Measurements from ENCODE around the gene SH2D6. TPM values are rescaled to one million over a fixed set of nuclear protein-coding genes. Genes with fewer than 3 reads are reported as not detected.

The SH2D6 gene
- polyA plus RNA-seq, 2 donors, result 0.07 to 0.14 TPM

DNA sequence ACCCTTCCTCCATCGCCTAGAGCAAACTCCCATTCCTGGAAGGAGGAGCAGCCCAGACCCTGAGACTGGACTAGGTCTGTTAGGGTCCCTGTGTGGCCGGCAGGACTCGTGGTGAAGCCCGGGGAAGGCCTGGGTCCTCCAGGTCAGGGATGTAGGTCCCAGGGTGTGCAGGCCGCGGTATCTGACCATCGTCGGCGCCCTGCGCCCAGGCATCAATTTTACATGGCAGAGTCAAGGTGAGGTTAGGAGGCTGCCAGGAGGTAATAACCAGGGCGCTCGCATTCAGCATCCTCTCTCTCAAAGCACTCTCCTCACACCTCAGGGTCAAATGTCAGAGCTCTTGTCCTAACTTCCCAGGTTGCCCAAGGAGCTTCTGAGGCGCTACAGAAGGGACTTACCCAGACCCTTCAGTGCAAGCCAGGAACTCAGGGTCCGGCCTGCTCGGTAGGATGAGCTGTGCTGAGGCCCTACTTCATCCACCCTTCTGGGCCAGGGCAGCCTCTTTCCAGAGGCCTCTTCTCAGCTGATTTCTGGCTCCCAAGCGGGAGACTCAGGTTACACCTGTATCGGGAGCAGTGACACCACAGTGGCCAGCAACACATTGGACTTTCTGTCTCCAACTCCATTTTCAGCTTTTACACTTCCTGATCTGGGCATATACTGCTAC, 628 bp downstream of the SH2D6 start:
- Histone ChIP-seq H3K36me3 (ENCODE audit: control insufficient read depth in 2 of 2, insufficient read depth in 2 of 2, low read length in 1 of 2) (no peaks in the 10 kb centered on the region), H3K4me1 (ENCODE audit: control insufficient read depth in 2 of 2, insufficient read depth in 2 of 2, low read length in 1 of 2) (peaks cover 11 to 23% of the 10 kb centered on the region in 2 donors), H3K27ac (ENCODE audit: low read depth in 2 of 2, low read length in 1 of 2) (peak overlapping the region; percentile 96 to 97), H3K9me3 (ENCODE audit: control insufficient read depth in 2 of 2, insufficient read depth in 1 of 2, low read depth in 1 of 2, low read length in 1 of 2) (no peaks in the 10 kb centered on the region), H3K4me3 (ENCODE audit: low read depth in 1 of 2, low read length in 2 of 2) (peak overlapping the region; percentile 74 to 86), H3K27me3 (ENCODE audit: control insufficient read depth in 1 of 2, insufficient read depth in 2 of 2, low read length in 2 of 2) (no peaks in the 10 kb centered on the region)
- WGBS, 2 donors, result 48 to 53% methylated on average over 17 of the region's 17 CpGs

- no peak overlapping the region for H3K4me3 ChIP-seq (ENCODE audit: low read depth in 1 of 2, low read length in 2 of 2)
- WGBS, 2 donors, result 22 to 24% methylated on average over 22 of the region's 22 CpGs
- H3K27ac ChIP-seq (ENCODE audit: low read depth in 2 of 2, low read length in 1 of 2), result peak overlapping the region; percentile 69 to 96
Observed at GRCh38 chr2:85420536-85421259, 2.2 kb downstream of the SH2D6 start.

DNA sequence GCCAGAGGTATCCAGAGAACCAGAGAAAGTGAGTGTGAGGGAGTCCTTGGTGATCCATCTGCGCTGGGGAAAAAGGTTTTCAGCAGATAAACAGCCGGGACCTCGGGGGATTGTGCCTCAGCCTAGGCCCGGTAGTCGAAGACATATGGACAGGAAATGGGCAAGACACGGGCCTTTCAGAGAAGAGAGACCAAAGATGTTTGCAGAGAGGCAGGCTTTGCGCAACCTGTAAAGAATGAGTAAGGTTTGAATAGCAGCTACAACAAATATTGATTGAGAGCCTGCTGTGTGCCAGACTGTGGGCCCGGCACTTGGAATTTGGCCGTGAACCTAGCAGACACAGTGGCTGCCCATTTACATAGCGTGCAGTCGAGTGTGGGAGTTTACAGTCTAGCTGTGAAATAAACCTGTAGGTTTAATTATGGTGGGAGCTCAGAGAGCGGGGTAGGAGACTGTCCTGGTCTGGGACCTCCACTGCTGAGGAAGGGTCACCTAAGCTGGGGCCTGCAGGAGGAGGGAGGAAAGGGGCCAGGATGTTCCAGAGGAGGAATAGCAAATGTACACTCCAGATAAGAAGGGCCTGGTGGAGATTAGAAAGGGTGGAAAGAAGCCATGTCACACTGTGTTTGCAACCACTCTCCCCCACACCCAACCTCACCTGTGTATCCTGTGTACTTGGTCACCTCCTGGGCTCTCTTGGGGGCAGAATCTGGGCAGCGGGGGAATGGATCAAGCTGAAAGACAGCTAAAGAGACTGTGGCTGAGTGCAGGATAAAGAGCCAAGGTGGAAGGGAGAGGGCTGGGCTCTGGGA, 3.0 kb downstream of the SH2D6 start:
- Histone ChIP-seq H3K9me3 (ENCODE audit: control insufficient read depth in 2 of 2, insufficient read depth in 1 of 2, low read depth in 1 of 2, low read length in 1 of 2) (no peaks in the 10 kb centered on the region), H3K27ac (ENCODE audit: low read depth in 2 of 2, low read length in 1 of 2) (peak overlapping the region; percentile 31 to 69), H3K27me3 (ENCODE audit: control insufficient read depth in 1 of 2, insufficient read depth in 2 of 2, low read length in 2 of 2) (no peaks in the 10 kb centered on the region), H3K4me1 (ENCODE audit: control insufficient read depth in 2 of 2, insufficient read depth in 2 of 2, low read length in 1 of 2) (peaks cover 11 to 21% of the 10 kb centered on the region in 2 donors), H3K4me3 (ENCODE audit: low read depth in 1 of 2, low read length in 2 of 2) (no peak overlapping the region), H3K36me3 (ENCODE audit: control insufficient read depth in 2 of 2, insufficient read depth in 2 of 2, low read length in 1 of 2) (no peaks in the 10 kb centered on the region)
- WGBS, 2 donors, result 47 to 49% methylated on average over 13 of the region's 13 CpGs

More at GRCh38 chr2:85420536-85421259, 2.2 kb downstream of the SH2D6 start:
- no peaks in the 10 kb centered on the region for H3K27me3 ChIP-seq (ENCODE audit: control insufficient read depth in 1 of 2, insufficient read depth in 2 of 2, low read length in 2 of 2)
- H3K9me3 ChIP-seq (ENCODE audit: control insufficient read depth in 2 of 2, insufficient read depth in 1 of 2, low read depth in 1 of 2, low read length in 1 of 2), result no peaks in the 10 kb centered on the region
- H3K36me3 ChIP-seq (ENCODE audit: control insufficient read depth in 2 of 2, insufficient read depth in 2 of 2, low read length in 1 of 2), result no peaks in the 10 kb centered on the region
- H3K4me1 ChIP-seq (ENCODE audit: control insufficient read depth in 2 of 2, insufficient read depth in 2 of 2, low read length in 1 of 2), result peaks cover 11 to 21% of the 10 kb centered on the region in 2 donors

- H3K36me3 ChIP-seq (ENCODE audit: control insufficient read depth in 2 of 2, insufficient read depth in 2 of 2, low read length in 1 of 2), result no peaks in the 10 kb centered on the region
- H3K27ac ChIP-seq (ENCODE audit: low read depth in 2 of 2, low read length in 1 of 2), result no peak overlapping the region
- no peaks in the 10 kb centered on the region for H3K27me3 ChIP-seq (ENCODE audit: control insufficient read depth in 1 of 2, insufficient read depth in 2 of 2, low read length in 2 of 2)
- no peak overlapping the region for H3K4me3 ChIP-seq (ENCODE audit: low read depth in 1 of 2, low read length in 2 of 2)
- peaks cover 11 to 21% of the 10 kb centered on the region in 2 donors for H3K4me1 ChIP-seq (ENCODE audit: control insufficient read depth in 2 of 2, insufficient read depth in 2 of 2, low read length in 1 of 2)
- WGBS, 2 donors, result 78 to 89% methylated on average over 2 of the region's 2 CpGs
- H3K9me3 ChIP-seq (ENCODE audit: control insufficient read depth in 2 of 2, insufficient read depth in 1 of 2, low read depth in 1 of 2, low read length in 1 of 2), result no peaks in the 10 kb centered on the region
Observed at GRCh38 chr2:85422072-85422457, 3.6 kb downstream of the SH2D6 start.

GRCh38 chr2:85423525-85423924, 5.0 kb downstream of the SH2D6 start:
- Histone ChIP-seq H3K27me3 (ENCODE audit: control insufficient read depth in 1 of 2, insufficient read depth in 2 of 2, low read length in 2 of 2) (no peaks in the 10 kb centered on the region), H3K4me3 (ENCODE audit: low read depth in 1 of 2, low read length in 2 of 2) (no peak overlapping the region), H3K27ac (ENCODE audit: low read depth in 2 of 2, low read length in 1 of 2) (no peak overlapping the region), H3K36me3 (ENCODE audit: control insufficient read depth in 2 of 2, insufficient read depth in 2 of 2, low read length in 1 of 2) (no peaks in the 10 kb centered on the region), H3K9me3 (ENCODE audit: control insufficient read depth in 2 of 2, insufficient read depth in 1 of 2, low read depth in 1 of 2, low read length in 1 of 2) (no peaks in the 10 kb centered on the region), H3K4me1 (ENCODE audit: control insufficient read depth in 2 of 2, insufficient read depth in 2 of 2, low read length in 1 of 2) (peaks cover 11 to 17% of the 10 kb centered on the region in 2 donors)
- WGBS, 2 donors, result 76 to 79% methylated on average over 5 of the region's 5 CpGs

- Histone ChIP-seq H3K4me3 (ENCODE audit: low read depth in 1 of 2, low read length in 2 of 2) (no peak overlapping the region), H3K9me3 (ENCODE audit: control insufficient read depth in 2 of 2, insufficient read depth in 1 of 2, low read depth in 1 of 2, low read length in 1 of 2) (no peaks in the 10 kb centered on the region), H3K36me3 (ENCODE audit: control insufficient read depth in 2 of 2, insufficient read depth in 2 of 2, low read length in 1 of 2) (no peaks in the 10 kb centered on the region), H3K27ac (ENCODE audit: low read depth in 2 of 2, low read length in 1 of 2) (no peak overlapping the region), H3K4me1 (ENCODE audit: control insufficient read depth in 2 of 2, insufficient read depth in 2 of 2, low read length in 1 of 2) (peaks cover 7 to 10% of the 10 kb centered on the region in 2 donors), H3K27me3 (ENCODE audit: control insufficient read depth in 1 of 2, insufficient read depth in 2 of 2, low read length in 2 of 2) (no peaks in the 10 kb centered on the region)
- 78 to 88% methylated on average over 3 of the region's 3 CpGs for WGBS, 2 donors
Observed at GRCh38 chr2:85425588-85425987, 7.1 kb downstream of the SH2D6 start.

GRCh38 chr2:85427300-85427835, 8.9 kb downstream of the SH2D6 start:
- Histone ChIP-seq H3K4me3 (ENCODE audit: low read depth in 1 of 2, low read length in 2 of 2) (no peak overlapping the region), H3K4me1 (ENCODE audit: control insufficient read depth in 2 of 2, insufficient read depth in 2 of 2, low read length in 1 of 2) (peaks cover 0 to 2% of the 10 kb centered on the region in 2 donors), H3K36me3 (ENCODE audit: control insufficient read depth in 2 of 2, insufficient read depth in 2 of 2, low read length in 1 of 2) (no peaks in the 10 kb centered on the region), H3K27ac (ENCODE audit: low read depth in 2 of 2, low read length in 1 of 2) (no peak overlapping the region), H3K9me3 (ENCODE audit: control insufficient read depth in 2 of 2, insufficient read depth in 1 of 2, low read depth in 1 of 2, low read length in 1 of 2) (no peaks in the 10 kb centered on the region), H3K27me3 (ENCODE audit: control insufficient read depth in 1 of 2, insufficient read depth in 2 of 2, low read length in 2 of 2) (no peaks in the 10 kb centered on the region)
- WGBS, 2 donors, result 56 to 75% methylated on average over 3 of the region's 3 CpGs

DNA sequence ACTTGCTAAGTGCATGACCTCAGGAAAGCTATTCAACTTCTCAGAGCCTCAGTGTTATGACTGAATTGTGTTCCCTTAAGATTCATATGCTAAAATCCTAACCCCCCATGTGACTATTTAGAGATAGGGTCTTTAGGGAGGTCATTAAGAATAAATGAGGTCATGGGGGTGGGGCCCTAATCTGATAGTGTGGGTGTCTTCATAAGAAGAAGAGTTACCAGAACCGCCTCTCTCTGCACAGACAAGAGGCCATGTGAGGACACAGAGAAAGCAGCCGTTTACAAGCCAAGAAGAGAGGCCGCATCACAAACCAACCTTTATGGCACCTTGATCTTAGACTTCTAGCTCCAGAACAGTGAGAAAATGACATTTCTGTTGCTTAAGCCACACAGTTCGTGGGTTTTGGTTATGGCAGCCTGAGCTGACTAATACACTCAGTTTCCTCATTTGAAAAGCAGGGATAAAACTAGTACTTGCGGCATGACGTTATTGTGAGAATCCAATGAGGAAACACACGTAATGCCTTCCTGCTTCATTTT, 9.9 kb downstream of the SH2D6 start:
- Histone ChIP-seq H3K9me3 (ENCODE audit: control insufficient read depth in 2 of 2, insufficient read depth in 1 of 2, low read depth in 1 of 2, low read length in 1 of 2) (no peaks in the 10 kb centered on the region), H3K27me3 (ENCODE audit: control insufficient read depth in 1 of 2, insufficient read depth in 2 of 2, low read length in 2 of 2) (no peaks in the 10 kb centered on the region), H3K27ac (ENCODE audit: low read depth in 2 of 2, low read length in 1 of 2) (no peak overlapping the region), H3K4me1 (ENCODE audit: control insufficient read depth in 2 of 2, insufficient read depth in 2 of 2, low read length in 1 of 2) (peaks cover 0 to 2% of the 10 kb centered on the region in 2 donors), H3K36me3 (ENCODE audit: control insufficient read depth in 2 of 2, insufficient read depth in 2 of 2, low read length in 1 of 2) (no peaks in the 10 kb centered on the region), H3K4me3 (ENCODE audit: low read depth in 1 of 2, low read length in 2 of 2) (no peak overlapping the region)
- WGBS, 2 donors, result 77 to 81% methylated on average over 7 of the region's 7 CpGs

All from esophagus (tissue), 2 donors.